Left ventricle myocardium superior (tissue), 1 donor: ENCODE measurements around the gene AQP5. TPM values are rescaled to one million over a fixed set of nuclear protein-coding genes. Genes with fewer than 3 reads are reported as not detected.

ENCODE experiments used
- ATAC-seq: fragments of 200-7000 bp; cut with Tn5 transposase; one replicate; pipeline ENCODE4 v1.9.1; 2020; ENCODE audit warnings: mild to moderate bottlenecking, moderate library complexity
- DNase-seq: peaks from one replicate; pipeline ENCODE4 v3.0.0-alpha.2; 2020
- intact Hi-C: fragments of 100-400 bp; cut with micrococcal nuclease; formaldehyde crosslinking; loops from one replicate; pipeline ENCODE4 v1.11.0; 2022
- total RNA-seq: library from RNA; stranded (reverse); fragmentation: NEBNext Ultra II Directional; extraction: Animal tissue kit (Norgen Biotek cat#: 25700); gene quantifications from one replicate; pipeline ENCODE4 v1.2.1, GENCODE V29; 2021
- donor health status: DM: no; HTN: yes; CAD: no; lungs with severe emphysema.

Gene AQP5
- total RNA-seq, 1 donor from 2014 or later, result 0.40 TPM

DNA sequence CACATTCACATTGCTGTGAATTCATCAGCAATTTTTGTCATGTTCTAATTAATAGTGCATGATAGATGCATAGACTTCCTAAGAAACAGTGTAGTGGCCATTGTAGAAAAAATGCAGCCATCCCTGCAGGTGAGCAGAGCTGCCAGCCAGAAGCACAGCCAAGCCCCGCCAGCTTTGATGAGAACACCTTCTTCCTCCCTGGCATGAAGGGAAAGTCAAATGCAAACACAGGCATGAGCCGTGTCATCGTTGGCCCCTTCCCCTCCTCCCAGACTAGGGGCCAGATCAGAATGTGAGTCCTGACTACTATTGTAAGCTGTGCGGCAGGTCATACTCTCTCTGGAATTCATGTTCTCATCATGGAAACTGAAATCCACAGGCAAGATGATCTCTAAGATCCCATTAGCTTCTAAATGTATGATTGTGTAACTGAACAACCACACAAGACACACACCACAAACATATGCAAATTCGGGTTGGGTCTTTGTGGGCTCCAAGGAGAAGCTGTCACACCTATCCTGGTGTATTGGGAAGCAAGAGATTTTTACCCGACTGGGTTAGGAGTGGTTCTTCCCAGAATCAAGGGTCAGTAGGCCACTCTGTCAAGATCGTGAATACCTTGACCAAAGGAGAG, 14.0 kb upstream of the AQP5 start:
- ATAC-seq (no peak), DNase-seq (no peak)
- intact Hi-C loops, result no loop called here

DNA sequence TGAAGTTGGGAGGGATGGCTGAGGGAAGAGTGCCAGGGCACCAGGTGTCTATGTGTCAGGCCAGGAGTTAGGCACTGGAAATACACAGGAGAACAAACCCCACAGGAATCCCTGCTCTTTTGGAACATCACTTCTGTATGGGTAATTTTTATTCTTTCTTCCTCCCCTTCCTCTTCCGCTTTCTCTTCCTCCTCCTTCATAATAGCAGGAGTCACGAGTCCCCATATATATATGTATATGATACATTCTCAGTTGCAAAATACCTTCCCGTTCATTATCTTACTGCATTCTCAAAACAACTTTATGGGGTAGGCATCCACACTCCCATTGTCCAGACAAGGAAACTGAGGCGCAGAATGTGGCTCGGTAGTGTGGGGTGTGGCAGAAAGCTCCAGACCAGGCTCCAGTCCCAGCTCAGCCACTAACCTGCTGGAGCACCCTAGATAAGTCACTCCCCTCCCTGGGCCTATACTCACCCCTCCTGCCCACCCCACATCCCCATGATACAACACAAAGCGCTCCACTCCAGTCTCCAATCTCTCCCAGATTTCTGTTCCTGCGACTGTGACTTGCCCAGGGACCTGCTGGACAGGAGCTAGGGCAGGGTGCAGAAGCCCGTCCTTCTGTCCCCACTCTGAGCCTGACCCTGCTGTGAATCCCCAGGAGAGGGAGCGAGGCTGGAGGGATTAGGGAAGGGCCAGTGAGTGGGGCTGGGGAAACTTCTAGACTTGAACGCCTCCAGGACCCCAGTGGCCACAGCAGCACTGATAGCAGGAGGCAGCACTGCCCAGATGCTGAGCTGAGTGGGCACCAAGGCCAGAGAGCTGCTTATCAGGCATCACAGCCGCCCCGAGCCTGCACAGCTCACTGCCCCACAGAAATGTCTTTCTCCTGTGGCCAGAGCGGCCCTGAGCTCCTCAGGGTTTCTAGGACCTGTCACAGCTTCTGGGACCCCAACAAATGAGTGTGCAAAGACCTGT, 12.5 kb upstream of the AQP5 start:
- DNase-seq, result no peak
- intact Hi-C loops, result no loop called here

DNA sequence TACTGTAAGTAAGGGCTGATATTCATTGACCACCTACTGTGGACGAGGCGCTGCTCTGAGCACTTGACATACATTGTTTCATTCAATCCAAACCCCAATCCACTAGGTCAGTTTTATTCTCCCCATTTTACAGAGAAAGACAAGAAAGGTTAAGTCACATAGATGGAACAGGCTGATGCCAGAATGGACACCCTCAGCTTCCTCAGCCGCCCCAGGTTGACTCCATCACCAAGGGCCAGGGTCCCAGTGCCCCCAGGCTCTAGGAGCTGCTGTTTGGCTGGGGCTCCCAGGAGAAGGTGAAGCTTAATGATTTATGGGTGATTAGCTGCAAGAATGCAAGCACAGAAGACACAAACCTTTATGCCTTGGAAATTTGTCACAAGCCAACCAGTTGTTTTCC, 11.8 kb upstream of the AQP5 start:
- no peak for DNase-seq
- intact Hi-C loops, result no loop called here
- no peak for ATAC-seq

More for the DNA sequence above, 12.5 kb upstream of the AQP5 start:
- no peak for ATAC-seq

DNA sequence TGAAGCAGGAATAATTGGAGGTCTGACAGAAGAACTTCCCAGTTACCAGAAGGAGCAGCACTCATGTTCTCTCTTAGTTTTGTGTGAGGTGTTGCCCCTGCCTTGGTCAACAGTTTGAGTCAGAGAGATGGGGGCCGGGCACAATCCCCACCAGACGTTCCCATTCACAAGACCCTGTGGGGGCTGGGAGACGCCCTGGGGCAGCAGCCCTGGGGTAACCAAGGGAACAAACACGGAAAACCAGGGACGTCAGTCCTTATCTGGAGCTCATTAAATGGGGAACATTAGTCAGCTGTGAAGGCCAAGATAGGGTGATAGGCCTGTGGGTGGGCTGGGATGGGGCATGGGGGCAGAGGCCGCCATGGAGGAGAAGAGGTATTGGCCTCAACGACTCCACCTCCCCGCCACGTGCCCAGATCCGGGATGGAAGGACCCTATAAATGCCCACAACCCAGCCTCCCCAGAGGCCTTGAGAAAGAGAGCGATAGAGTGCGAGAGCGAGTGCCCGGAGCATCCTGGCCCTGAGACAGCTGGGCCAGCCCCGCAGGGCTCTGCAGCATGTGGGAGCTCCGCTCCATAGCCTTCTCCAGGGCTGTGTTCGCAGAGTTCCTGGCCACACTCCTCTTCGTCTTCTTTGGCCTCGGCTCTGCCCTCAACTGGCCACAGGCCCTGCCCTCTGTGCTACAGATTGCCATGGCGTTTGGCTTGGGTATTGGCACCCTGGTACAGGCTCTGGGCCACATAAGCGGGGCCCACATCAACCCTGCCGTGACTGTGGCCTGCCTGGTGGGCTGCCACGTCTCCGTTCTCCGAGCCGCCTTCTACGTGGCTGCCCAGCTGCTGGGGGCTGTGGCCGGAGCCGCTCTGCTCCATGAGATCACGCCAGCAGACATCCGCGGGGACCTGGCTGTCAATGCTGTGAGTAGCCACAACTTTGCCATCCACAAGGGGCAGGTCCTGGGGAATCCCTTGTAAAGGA, 11.1 kb upstream of the AQP5 start, which contains the start of gene AQP2:
AQP2 (plus strand) TSS at position 465 of the 979 bp plus-strand sequence; CDS start at position 559, 94 bp downstream.
- intact Hi-C loops, result no loop called here
- DNase-seq, result no peak

DNA sequence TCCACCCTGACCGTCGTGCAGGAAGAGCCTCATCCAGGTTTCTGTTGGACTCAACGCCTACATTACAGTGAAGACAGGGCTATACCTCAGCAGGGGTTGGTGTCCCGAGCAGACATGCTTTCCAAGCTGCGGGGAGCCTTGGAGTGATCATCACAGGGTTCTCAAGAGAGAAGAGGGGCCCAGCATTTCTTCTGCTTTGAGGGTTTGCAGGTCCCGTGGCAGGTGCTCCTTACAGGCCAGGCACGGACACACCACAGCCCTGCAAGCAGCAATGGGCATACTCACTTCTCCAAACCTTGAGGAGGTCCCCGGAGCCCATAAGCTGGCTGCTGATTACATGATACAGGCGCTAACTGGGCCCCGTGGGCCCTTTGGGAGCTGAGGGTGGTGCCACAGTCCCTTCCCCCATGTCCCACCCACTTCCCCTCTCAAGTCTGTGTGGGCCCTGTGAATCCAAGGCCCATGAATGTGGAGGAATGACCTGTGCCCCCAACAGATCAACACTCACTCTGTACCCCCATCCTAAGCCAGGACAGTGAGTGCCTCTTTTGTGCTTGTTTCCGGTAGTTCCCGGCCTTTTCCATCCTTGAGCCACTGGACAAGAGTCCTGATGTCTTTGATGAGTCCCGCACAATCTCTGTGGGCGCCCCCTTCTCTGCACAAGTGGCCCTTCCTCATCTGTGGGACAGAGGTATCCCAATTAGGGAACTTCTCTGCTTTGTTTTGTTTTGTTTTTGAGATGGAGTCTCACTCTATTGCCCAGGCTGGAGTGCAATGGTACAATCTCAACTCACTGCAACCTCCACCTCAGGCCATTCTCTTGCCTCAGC, 10.0 kb upstream of the AQP5 start:
- DNase-seq (no peak), ATAC-seq (no peak)
- intact Hi-C loops, result no loop called here

More for the DNA sequence above, 11.1 kb upstream of the AQP5 start, which contains the start of gene AQP2:
- no peak for ATAC-seq

DNA sequence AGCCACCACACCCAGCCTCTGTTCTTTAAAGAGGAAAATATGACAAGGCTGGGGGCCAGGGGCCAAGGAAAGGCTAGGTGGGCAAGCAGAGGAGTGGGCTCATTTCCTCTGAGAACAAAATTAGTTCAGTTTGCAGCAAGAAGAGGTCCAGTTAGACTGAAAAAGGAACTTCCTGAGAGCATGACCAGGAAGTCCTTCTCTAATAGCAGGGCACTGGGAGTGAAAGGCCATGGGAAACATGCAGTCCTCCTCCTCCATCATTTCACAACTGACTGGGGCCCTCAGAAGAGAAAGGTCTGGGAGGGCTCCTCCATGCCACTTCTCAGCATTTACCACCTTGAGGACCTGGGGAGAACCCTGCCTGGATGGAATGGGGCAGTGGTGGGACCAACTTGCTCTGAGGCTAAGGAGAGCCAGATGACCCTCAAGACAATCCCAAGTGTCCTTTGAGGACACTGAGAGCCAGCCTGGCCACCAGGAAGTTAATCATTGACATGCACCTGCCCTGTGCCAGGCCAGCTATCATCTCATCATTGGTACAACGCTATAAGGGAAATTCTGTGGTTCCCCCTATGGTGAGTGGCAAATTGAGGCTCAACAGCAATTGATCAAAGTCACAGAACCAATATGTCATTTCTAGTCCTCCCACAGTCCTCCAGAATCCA, 9.1 kb upstream of the AQP5 start:
- intact Hi-C loops, result no loop called here
- no peak for ATAC-seq
- DNase-seq, result no peak

DNA sequence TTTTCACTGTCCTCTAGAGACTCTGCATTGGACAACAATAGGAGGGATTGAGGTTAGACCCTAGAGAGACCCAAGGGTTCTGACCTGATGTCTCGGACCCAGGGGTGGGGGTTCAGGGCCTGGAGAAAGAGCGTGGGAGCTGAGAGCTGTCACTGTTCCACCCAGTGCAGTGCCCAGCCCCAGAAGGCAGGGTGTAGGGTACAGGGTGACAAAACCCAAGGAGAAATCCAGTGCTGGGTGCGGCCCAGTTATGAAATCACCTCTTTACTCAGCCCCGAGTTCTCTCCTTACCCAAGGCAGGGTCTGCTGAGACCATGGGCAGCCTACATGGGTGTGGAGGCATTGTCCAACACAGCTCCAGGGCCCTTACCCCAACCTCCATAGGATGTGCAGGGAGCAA, 8.5 kb upstream of the AQP5 start:
- no peak for DNase-seq
- no peak for ATAC-seq
- intact Hi-C loops, result no loop called here

DNA sequence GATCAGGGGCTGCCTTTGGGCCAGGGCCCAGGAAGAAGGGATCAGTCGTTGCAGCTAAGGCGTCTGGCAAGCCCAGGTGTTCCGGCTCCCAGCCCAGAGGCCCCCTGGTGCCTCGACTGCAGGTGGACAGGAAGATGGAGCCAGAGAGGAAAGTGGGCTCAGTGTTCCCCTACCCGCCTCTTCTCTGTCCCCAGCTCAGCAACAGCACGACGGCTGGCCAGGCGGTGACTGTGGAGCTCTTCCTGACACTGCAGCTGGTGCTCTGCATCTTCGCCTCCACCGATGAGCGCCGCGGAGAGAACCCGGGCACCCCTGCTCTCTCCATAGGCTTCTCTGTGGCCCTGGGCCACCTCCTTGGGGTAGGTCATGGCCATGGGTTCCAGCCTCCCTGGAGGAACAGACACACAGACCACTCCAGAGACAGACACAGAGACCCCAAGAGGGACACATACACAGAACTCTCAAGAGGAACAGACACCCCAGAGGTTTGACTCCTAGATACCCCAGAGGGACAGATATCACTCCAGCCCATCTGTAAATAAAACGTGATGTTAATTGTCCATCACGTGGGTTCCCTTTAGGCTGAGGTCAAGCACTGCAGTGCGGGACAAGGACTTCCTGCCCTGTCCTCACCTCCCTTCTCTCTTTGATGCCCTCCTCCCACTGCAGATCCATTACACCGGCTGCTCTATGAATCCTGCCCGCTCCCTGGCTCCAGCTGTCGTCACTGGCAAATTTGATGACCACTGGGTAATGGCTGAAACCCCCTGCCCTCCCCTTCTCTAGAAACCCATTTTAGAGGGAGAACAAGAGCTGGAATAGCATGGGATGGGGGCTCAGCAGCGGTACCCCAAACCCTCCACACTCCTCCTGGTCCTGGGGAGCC, 7.5 kb upstream of the AQP5 start:
- no peak for DNase-seq
- intact Hi-C loops, result no loop called here

DNA sequence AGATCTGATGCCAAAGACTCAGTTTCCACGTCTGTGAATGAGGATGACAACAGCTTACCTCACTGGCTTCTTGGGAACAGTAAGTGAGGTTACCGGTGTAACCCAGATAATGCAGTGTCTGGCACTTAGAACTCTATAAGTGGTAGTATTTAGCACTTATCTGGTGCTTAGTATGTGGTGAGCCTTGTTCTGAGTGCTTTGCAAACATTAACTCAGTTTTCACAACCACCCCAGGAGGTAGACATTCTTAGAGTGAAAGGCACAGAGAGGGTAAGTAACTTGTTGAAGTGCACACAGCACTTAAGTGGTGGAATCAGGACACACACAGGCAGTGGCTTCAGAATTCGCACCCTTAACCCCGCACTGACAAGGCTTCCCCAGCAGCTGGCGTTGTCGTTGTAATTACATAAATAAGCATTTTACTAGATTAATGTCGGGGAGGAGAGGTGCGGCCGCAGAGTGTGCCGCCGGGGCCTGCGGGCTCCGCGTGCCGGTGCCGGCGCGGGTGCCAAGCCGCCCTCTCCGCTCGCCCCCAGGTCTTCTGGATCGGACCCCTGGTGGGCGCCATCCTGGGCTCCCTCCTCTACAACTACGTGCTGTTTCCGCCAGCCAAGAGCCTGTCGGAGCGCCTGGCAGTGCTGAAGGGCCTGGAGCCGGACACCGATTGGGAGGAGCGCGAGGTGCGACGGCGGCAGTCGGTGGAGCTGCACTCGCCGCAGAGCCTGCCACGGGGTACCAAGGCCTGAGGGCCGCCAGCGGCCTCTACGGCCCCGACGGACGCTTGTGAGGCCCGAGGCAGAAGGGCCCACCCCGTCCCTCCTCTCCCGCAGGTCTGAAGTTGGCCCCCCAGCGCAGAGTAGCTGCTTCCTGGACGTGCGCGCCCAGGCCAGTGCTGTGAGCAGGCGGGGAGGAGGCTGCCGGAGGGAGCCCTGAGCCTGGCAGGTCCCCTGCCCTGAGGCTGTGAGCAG, 6.5 kb upstream of the AQP5 start:
- intact Hi-C loops, result no loop called here
- ATAC-seq (peak; percentile 20), DNase-seq (no peak)

More for the DNA sequence above, 7.5 kb upstream of the AQP5 start:
- no peak for ATAC-seq

DNA sequence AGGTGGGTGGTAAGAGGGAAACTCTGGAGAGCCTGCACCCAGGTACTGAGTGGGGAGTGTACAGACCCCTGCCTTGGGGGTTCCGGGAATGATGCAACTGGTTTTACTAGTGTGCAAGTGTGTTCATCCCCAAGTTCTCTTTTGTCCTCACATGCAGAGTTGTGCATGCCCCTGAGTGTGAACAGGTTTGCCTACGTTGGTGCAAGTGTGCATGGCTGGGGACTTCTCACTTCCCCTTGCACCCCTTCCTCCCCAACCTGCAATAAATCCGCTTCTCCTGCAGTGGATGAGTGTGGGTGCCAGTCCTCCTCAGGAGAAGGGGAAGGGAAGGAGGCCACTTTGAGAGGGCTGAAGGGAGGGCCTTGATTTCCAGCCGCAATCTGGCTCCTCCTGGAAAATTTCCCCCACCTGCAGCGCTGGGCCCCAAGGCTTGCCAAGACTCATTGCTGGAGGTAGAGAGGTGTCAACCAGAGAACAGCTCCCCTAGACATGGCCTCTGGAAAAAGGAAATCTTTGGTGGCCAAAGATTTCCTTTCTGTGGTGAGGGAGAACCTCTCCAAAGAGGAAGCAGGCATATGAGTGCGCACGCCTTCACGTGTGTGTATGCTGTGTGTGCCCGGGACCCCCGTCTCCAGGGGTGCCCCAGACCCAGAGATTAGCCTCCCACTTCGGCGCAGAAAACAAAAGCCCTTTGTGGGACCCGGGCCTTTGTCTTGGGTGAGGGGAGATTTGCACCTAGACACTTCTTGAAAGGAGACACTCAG, 5.6 kb upstream of the AQP5 start:
- no peak for ATAC-seq
- DNase-seq, result no peak
- intact Hi-C loops, result no loop called here

DNA sequence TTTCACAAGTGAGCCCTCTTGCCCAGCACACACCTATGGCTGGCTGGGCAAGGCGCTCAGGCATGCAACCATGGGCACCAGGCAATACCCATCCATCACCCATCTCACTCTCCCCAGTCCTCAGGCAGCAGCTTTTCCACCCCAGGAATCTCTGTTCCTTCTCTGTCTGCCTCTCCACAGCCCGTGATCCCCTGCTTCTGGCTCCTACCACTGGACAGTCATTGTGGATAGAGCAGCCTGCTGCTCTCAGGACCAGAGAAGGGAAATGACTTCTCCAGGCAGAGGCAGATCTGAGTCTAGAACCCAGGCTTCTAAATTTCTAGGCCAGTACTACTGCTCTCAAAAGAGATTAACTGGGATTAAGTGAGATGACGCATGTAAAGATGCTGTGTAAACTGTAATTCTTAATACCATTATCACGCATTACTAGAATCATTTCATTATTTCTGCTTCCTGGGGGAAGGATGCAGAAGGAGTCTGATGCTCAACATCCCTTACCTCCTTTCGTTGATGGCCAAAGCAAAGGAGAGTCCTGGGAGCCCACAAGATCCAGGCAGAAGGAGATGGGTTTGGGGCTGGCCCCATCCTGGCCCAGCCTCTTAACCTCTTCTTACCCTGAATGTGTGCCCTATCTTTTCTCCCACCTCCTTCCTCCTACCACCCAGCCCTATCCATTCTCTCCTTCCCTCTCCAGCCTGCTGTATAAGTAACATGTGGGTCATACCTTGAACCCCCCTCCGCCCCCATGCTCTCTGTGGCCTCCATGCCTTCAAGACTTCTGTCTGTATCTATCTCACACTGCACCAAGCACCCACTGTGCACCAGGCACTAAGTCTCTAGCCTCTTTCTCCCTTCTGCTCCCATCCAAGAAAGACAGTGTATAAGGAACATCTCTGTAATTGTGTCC, 4.8 kb upstream of the AQP5 start:
- ATAC-seq (no peak), DNase-seq (no peak)
- intact Hi-C loops, result no loop called here

DNA sequence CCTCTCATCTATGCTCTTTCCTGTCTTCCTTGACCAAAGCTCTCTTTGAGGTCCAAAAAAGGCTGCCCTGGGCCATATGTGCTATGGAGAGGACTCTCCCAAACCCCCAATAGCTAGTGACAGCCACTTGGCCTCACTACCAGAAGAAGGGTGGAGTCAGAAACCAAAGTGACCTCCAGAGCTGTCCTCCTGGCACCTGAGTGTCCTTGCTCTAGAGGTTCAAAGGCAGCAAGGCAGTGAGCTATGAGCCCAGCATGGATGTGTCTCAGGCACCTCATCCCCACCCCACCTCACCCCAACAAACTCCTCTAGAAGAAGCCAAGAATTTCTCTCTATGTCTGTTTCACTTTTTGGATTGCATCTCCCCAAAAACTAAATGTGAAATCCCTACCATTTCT, 4.1 kb upstream of the AQP5 start:
- intact Hi-C loops, result no loop called here
- ATAC-seq (no peak), DNase-seq (no peak)

DNA sequence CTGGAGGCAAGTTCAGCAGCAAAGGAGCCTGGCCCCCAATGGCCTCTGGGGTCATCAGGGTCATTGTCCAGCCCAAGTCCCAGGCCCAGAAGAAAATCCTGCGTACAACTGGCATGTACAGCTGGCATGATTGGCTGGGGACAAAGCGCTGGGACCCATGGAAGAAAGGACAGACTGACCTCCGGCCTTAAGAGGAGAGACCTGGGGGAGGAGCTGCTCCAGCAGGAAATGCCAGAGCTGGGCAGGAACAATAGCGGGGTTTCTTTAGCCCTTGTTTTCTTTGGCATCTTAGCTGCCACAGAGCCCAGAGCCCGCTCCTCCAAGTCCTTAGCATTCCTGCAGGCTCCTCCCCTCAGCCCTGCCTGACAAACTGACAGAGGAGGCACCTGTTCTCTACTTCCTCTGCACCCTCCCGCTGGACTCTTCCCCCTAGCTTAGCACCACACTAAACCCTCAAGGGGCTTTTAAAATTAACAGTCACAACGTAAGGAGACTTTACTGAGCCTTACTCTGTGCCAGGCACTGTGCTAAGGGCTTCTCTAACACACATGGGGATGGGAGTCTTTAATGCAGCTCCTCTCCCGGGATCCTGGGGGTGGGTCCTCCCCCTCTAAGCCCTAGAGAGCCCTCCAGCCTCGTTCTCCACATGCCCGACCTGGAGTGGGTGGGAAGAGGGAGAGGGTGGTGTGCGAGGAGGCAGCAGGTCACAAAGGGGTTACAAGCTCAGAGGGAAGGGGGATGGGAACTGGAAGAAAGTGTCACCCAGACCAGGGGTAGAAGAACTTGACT, 1.8 kb upstream of the AQP5 start:
- intact Hi-C loops, result no loop called here
- no peak for DNase-seq

More for the DNA sequence above, 1.8 kb upstream of the AQP5 start:
- ATAC-seq, result no peak
